GM12801 (cell line): ENCODE measurements around the gene CAV1.

Experiments
- CTCF ChIP-seq: IDR thresholded peaks from one replicate; pipeline ENCODE4 v1.5.1; 2011; ENCODE audit warnings: control low read depth; ENCODE audit not compliant: insufficient read length; ENCODE audit errors: extremely low read depth

The CAV1 gene

GRCh38 chr7:116574025-116574822, 49.4 kb downstream of the CAV1 start:
- TF ChIP-seq CTCF, result no peak

- TF ChIP-seq CTCF, result no peak
Measured at GRCh38 chr7:116575853-116576252, 51.0 kb downstream of the CAV1 start.

- no peak for TF ChIP-seq CTCF
Measured at GRCh38 chr7:116576350-116577319, 51.8 kb downstream of the CAV1 start.

GRCh38 chr7:116577320-116577871, 52.6 kb downstream of the CAV1 start:
- no peak for TF ChIP-seq CTCF

- no peak for TF ChIP-seq CTCF
Measured at GRCh38 chr7:116578526-116578925, 53.7 kb downstream of the CAV1 start.

GRCh38 chr7:116579322-116579721, 54.5 kb downstream of the CAV1 start:
- no peak for TF ChIP-seq CTCF

GRCh38 chr7:116579835-116580234, 55.0 kb downstream of the CAV1 start:
- no peak for TF ChIP-seq CTCF
